ENCODE measurements around the gene SV2B. TPM values are rescaled to one million over a fixed set of nuclear protein-coding genes. Genes with fewer than 3 reads are reported as not detected.
"Not testable (repeated sequence)": the region's sequence is repeated elsewhere in the genome, so short reads cannot be mapped to it uniquely, and the experiment has no call there.

SV2B gene
- total RNA-seq, 2 donors from 2014 or later = 0.17 to 1.1 TPM

GRCh38 chr15:91072161-91072560 lies 27.9 kb upstream of the SV2B start:
- TF ChIP-seq, protein P1, sequence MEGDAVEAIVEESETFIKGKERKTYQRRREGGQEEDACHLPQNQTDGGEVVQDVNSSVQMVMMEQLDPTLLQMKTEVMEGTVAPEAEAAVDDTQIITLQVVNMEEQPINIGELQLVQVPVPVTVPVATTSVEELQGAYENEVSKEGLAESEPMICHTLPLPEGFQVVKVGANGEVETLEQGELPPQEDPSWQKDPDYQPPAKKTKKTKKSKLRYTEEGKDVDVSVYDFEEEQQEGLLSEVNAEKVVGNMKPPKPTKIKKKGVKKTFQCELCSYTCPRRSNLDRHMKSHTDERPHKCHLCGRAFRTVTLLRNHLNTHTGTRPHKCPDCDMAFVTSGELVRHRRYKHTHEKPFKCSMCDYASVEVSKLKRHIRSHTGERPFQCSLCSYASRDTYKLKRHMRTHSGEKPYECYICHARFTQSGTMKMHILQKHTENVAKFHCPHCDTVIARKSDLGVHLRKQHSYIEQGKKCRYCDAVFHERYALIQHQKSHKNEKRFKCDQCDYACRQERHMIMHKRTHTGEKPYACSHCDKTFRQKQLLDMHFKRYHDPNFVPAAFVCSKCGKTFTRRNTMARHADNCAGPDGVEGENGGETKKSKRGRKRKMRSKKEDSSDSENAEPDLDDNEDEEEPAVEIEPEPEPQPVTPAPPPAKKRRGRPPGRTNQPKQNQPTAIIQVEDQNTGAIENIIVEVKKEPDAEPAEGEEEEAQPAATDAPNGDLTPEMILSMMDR (IDR thresholded peaks at IDR 0.05) = no peak
- DNase-seq = no peak
- intact Hi-C loops (cut with DNase I) = no loop called here
- no peaks in the 10 kb centered on the region for H3K36me3 ChIP-seq
- H3K9ac ChIP-seq (ENCODE audit: low read depth in 2 of 2, low read length in 2 of 2) = no peak overlapping the region
- H3K27me3 ChIP-seq = no peaks in the 10 kb centered on the region
- H3K4me3 ChIP-seq = no peak overlapping the region
- H3K9me3 ChIP-seq = no peaks in the 10 kb centered on the region
- no peaks in the 10 kb centered on the region for H3K4me1 ChIP-seq
- H3K27ac ChIP-seq = no peak overlapping the region

DNA sequence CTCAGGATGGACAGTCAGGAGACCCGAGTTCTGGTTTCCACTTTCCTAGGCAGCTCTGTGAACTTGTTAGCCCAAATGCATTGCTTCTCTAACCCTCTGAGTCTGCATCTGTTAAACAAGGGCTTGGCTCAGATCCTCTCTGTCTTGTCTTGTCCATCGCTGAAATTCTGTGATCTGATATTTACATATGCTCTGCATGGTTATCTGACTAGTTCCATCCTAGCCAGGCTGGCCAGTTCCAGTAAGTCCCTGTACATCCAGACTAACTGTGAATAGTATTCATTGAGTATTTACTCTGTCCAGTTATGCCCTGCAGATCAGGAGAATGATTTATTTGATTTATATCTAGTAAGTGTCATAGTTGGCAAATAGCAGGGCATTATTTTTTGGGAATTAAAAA lies 27.0 kb upstream of the SV2B start:
- Histone ChIP-seq H3K27me3 (no peaks in the 10 kb centered on the region), H3K4me3 (no peak overlapping the region), H3K9me3 (no peaks in the 10 kb centered on the region), H3K36me3 (no peaks in the 10 kb centered on the region), H3K4me1 (no peaks in the 10 kb centered on the region), H3K9ac (ENCODE audit: low read depth in 2 of 2, low read length in 2 of 2) (no peak overlapping the region), H3K27ac (no peak overlapping the region)
- DNase-seq = no peak
- TF ChIP-seq, protein P1 (IDR thresholded peaks at IDR 0.05) = no peak
- intact Hi-C loops (cut with DNase I) = no loop called here

- TF ChIP-seq, protein P1 (IDR thresholded peaks at IDR 0.05) = no peak
- Histone ChIP-seq H3K4me1 (no peaks in the 10 kb centered on the region), H3K9ac (ENCODE audit: low read depth in 2 of 2, low read length in 2 of 2) (no peak overlapping the region), H3K4me3 (no peak overlapping the region), H3K27ac (no peak overlapping the region), H3K36me3 (no peaks in the 10 kb centered on the region), H3K9me3 (no peaks in the 10 kb centered on the region), H3K27me3 (no peaks in the 10 kb centered on the region)
- intact Hi-C loops (cut with DNase I) = no loop called here
- DNase-seq = no peak
Observed at GRCh38 chr15:91073768-91074167, 26.3 kb upstream of the SV2B start.

DNA sequence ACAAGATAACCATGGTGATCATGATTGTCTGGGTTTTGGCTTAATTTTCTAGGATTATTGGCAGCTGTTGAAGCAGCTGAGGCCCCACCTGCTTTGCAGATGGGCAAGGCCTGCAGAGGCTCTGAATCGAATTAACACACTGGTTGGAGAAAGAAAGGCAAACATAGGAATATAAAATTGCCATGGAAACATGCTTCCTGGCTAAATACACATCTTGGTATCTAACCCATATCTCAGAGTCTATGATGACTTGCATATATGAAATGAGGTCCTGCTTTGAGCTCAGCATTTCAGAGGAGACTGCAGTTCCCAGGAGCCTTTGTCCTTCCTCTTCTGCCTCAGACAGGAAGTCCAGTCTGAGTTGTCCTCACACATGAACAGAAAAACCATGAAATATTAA lies 24.3 kb upstream of the SV2B start:
- TF ChIP-seq, protein P1 (IDR thresholded peaks at IDR 0.05) = no peak
- Histone ChIP-seq H3K4me3 (no peak overlapping the region), H3K9ac (ENCODE audit: low read depth in 2 of 2, low read length in 2 of 2) (no peak overlapping the region), H3K27me3 (no peaks in the 10 kb centered on the region), H3K4me1 (no peaks in the 10 kb centered on the region), H3K9me3 (no peaks in the 10 kb centered on the region), H3K36me3 (no peaks in the 10 kb centered on the region), H3K27ac (no peak overlapping the region)
- DNase-seq = no peak
- intact Hi-C loops (cut with DNase I) = no loop called here

GRCh38 chr15:91077029-91077428 lies 23.0 kb upstream of the SV2B start:
- no peak for DNase-seq
- intact Hi-C loops (cut with DNase I) = no loop called here
- H3K9ac ChIP-seq (ENCODE audit: low read depth in 2 of 2, low read length in 2 of 2) = no peak overlapping the region
- TF ChIP-seq, protein P1 (IDR thresholded peaks at IDR 0.05) = no peak
- H3K27ac ChIP-seq = no peak overlapping the region
- no peaks in the 10 kb centered on the region for H3K36me3 ChIP-seq
- no peaks in the 10 kb centered on the region for H3K4me1 ChIP-seq
- H3K4me3 ChIP-seq = no peak overlapping the region
- H3K27me3 ChIP-seq = no peaks in the 10 kb centered on the region
- no peaks in the 10 kb centered on the region for H3K9me3 ChIP-seq

DNA sequence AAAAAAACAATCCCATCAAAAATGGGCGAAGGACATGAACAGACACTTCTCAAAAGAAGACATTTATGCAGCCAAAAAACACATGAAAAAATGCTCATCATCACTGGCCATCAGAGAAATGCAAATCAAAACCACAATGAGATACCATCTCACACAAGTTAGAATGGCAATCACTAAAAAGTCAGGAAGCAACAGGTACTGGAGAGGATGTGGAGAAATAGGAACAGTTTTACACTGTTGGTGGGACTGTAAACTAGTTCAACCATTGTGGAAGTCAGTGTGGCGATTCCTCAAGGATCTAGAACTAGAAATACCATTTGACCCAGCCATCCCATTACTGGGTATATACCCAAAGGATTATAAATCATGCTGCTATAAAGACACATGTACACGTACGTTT lies 6.2 kb upstream of the SV2B start:
- H3K27ac ChIP-seq; intact Hi-C loops (cut with DNase I); H3K4me1 ChIP-seq; H3K4me3 ChIP-seq; DNase-seq; H3K9ac ChIP-seq (ENCODE audit: low read depth in 2 of 2, low read length in 2 of 2); H3K36me3 ChIP-seq; H3K9me3 ChIP-seq; H3K27me3 ChIP-seq: not testable (repeated sequence)
